SU-DHL-6 (cell line): ENCODE results near the gene RSPRY1.

Source experiments
- EZH2phosphoT487 ChIP-seq: fragments of 200-600 bp; sonication (generic), shearing (Covaris generic); conservative IDR thresholded peaks from 2 replicates; pipeline ENCODE4 v1.6.1; 2018; ENCODE audit warnings: mild to moderate bottlenecking, antibody characterized with exemption, low read length, moderate library complexity, mixed read lengths
- TF ChIP-seq, protein P1 (sequence below): fragments of 200-600 bp; sonication (generic); IDR thresholded peaks from one replicate; pipeline ENCODE4 v1.5.1; 2017; ENCODE audit warnings: antibody characterized with exemption, mild to moderate bottlenecking, low read length, moderate library complexity; ENCODE audit not compliant: insufficient read depth, poor library complexity, severe bottlenecking

DNA sequence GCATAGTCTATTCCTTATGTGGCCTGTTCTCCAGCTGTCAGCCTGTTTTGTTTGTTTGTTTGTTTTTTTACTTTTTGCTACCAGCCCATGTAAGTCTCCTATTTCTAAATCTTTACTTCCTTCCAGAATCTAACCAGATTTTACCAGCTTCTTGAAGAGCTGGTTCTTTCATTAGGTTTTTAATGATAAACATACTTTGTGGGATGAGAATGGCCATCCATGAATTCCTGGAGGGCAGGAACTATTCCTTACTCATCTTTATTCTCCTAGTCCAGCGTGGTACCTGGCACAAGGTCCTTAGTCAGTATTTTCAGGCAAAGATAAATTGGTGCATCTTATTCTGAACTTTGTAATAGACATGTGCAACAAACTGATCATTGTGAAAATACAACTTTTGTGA lies 17.3 kb downstream of the RSPRY1 start:
- TF ChIP-seq, protein P1, sequence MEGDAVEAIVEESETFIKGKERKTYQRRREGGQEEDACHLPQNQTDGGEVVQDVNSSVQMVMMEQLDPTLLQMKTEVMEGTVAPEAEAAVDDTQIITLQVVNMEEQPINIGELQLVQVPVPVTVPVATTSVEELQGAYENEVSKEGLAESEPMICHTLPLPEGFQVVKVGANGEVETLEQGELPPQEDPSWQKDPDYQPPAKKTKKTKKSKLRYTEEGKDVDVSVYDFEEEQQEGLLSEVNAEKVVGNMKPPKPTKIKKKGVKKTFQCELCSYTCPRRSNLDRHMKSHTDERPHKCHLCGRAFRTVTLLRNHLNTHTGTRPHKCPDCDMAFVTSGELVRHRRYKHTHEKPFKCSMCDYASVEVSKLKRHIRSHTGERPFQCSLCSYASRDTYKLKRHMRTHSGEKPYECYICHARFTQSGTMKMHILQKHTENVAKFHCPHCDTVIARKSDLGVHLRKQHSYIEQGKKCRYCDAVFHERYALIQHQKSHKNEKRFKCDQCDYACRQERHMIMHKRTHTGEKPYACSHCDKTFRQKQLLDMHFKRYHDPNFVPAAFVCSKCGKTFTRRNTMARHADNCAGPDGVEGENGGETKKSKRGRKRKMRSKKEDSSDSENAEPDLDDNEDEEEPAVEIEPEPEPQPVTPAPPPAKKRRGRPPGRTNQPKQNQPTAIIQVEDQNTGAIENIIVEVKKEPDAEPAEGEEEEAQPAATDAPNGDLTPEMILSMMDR = no peak
- TF ChIP-seq EZH2phosphoT487 = no peak
